K562 (cell line): ENCODE data around the gene POLR2C. TPM values are rescaled to one million over a fixed set of nuclear protein-coding genes. Genes with fewer than 3 reads are reported as not detected.

ENCODE experiments used
- ATAC-seq: fragments of 200-7000 bp; cut with Tn5 transposase; 3 replicates; pipeline ENCODE4 v1.9.1; 2020; ENCODE audit warnings: moderate library complexity
- BruUV-seq: library from RNA; stranded (reverse); fragments of 400-500 nt; replicated peaks from 2 replicates; lab custom pipeline; 2021; lab: Mats Ljungman, UMichigan
- CTCF ChIA-PET: fragments of 300-600 bp; formaldehyde crosslinking; extraction: SDS; loops from one replicate; lab custom pipeline; 2021; ENCODE audit warnings: low intra/inter-chr PET ratio; lab: Yijun Ruan, JAX
- POLR2A ChIA-PET: fragments of 300-600, 350-650 bp; sonication (Branson Sonifier 250); formaldehyde crosslinking; extraction: SDS; loops from one replicate; lab custom pipeline; 2021; ENCODE audit warnings: antibody characterized with exemption, inconsistent platforms; lab: Yijun Ruan, JAX
- DNase-seq, 4 experiments: peaks; one replicate each; pipeline versions ENCODE4 v3.0.0 to v3.0.0-alpha.2; 2011 to 2018; ENCODE audit warnings: low spot score in 3 of 4, mixed read lengths in 3 of 4; ENCODE audit errors: extremely low read depth in 1 of 4
- FAIRE-seq: peaks from 2 replicates; lab custom pipeline; 2011; peaks lifted over from hg19 to GRCh38; lab: Jason Lieb, UNC
- H2AFZ ChIP-seq: 2 replicates; pipeline ENCODE4 v1.6.0; 2011; ENCODE audit warnings: low read depth, low read length, control low read depth, inconsistent platforms
- H3K27ac ChIP-seq: fragments of 200-600 bp; 3 replicates; pipeline ENCODE4 v1.8.0; 2011; ENCODE audit warnings: low read depth, mild to moderate bottlenecking, control low read depth, inconsistent platforms, low read length, moderate library complexity, mixed read lengths; ENCODE audit errors: extremely low read depth
- H3K27me3 ChIP-seq, 2 experiments: fragments of 300-600 bp in 1 of 2; 2 replicates in 1 of 2; 3 replicates in 1 of 2; pipeline versions ENCODE4 v1.6.0 to v1.8.0; 2011; ENCODE audit warnings: inconsistent platforms in 2 of 2, low read length in 2 of 2, mild to moderate bottlenecking in 1 of 2, mixed read lengths in 1 of 2, moderate library complexity in 1 of 2; ENCODE audit not compliant: control insufficient read depth in 2 of 2, insufficient read depth in 2 of 2
- H3K36me3 ChIP-seq: fragments of 300-600 bp; 3 replicates; pipeline ENCODE4 v1.8.0; 2011; ENCODE audit warnings: mild to moderate bottlenecking, low read length, inconsistent platforms; ENCODE audit not compliant: control insufficient read depth, insufficient read depth
- H3K4me1 ChIP-seq, 2 experiments: fragments of 200-600 bp in 1 of 2; replicated peaks in 1 of 2; 2 replicates in 1 of 2; 3 replicates in 1 of 2; pipeline versions ENCODE4 v1.5.1 to v1.8.0; 2011; ENCODE audit warnings: inconsistent platforms in 2 of 2, low read length in 2 of 2, mild to moderate bottlenecking in 1 of 2, mixed read lengths in 1 of 2, moderate library complexity in 1 of 2; ENCODE audit not compliant: control insufficient read depth in 2 of 2, insufficient read depth in 2 of 2
- H3K4me2 ChIP-seq: 2 replicates; pipeline ENCODE4 v1.6.1; 2011; ENCODE audit warnings: low read length, control low read depth, inconsistent platforms, mixed read lengths; ENCODE audit not compliant: insufficient read depth
- H3K4me3 ChIP-seq: fragments of 200-600 bp; sonication (generic), shearing (Covaris generic); 2 replicates; pipeline ENCODE4 v1.5.1; 2016; ENCODE audit warnings: control low read depth, inconsistent platforms
- H3K79me2 ChIP-seq: fragments of 200-600 bp; 3 replicates; pipeline ENCODE4 v1.8.0; 2011; ENCODE audit warnings: low read length, inconsistent platforms; ENCODE audit not compliant: control insufficient read depth, insufficient read depth
- H3K9ac ChIP-seq, 2 experiments: 2 replicates each; pipeline versions ENCODE4 v1.6.0 to v1.6.1; 2011; ENCODE audit warnings: low read depth in 2 of 2, low read length in 2 of 2, control low read depth in 1 of 2, inconsistent platforms in 1 of 2, mild to moderate bottlenecking in 1 of 2, mixed read lengths in 1 of 2; ENCODE audit not compliant: insufficient read depth in 1 of 2
- H3K9me1 ChIP-seq: one replicate; pipeline ENCODE4 v1.6.0; 2011; ENCODE audit warnings: inconsistent platforms, mild to moderate bottlenecking, low read length, moderate library complexity; ENCODE audit not compliant: control insufficient read depth, insufficient read depth
- H3K9me3 ChIP-seq: replicated peaks from 2 replicates; pipeline ENCODE4 v1.5.1; 2011; ENCODE audit warnings: low read depth, low read length, inconsistent platforms; ENCODE audit not compliant: control insufficient read depth, insufficient read depth
- H4K20me1 ChIP-seq: replicated peaks from 2 replicates; pipeline ENCODE4 v1.6.1; 2011; ENCODE audit warnings: low read length, inconsistent platforms, mixed read lengths; ENCODE audit not compliant: control insufficient read depth, insufficient read depth
- IRF2 ChIP-seq: sonication (generic); formaldehyde crosslinking; IDR thresholded peaks from 2 replicates; pipeline ENCODE4 v1.8.1; 2022; ENCODE audit warnings: mild to moderate bottlenecking, missing genetic modification reagents
- MED1 ChIP-seq: sonication (generic); formaldehyde crosslinking; IDR thresholded peaks from 2 replicates; pipeline ENCODE4 v1.8.1; 2023; ENCODE audit warnings: missing genetic modification reagents, borderline replicate concordance
- POLR2H ChIP-seq: IDR thresholded peaks from 2 replicates; pipeline ENCODE4 v1.6.1; 2016; ENCODE audit warnings: missing genetic modification characterization, low read depth, mild to moderate bottlenecking, control low read depth, missing compliant biosample characterization, moderate library complexity
- SREBF2 ChIP-seq: sonication (generic); formaldehyde crosslinking; IDR thresholded peaks from 2 replicates; pipeline ENCODE4 v1.4.0; 2020; ENCODE audit warnings: mild to moderate bottlenecking, missing genetic modification reagents
- ZNF197 ChIP-seq: fragments of 200-800 bp; sonication (Bioruptor generic); IDR thresholded peaks from 2 replicates; pipeline ENCODE4 v1.6.1; 2016; ENCODE audit warnings: low read depth, missing genetic modification characterization, missing compliant biosample characterization
- WGBS: fragments of 100-300 bp; shearing (Covaris generic); methylation state at CpG from one replicate; pipeline ENCODE4 v1.1.6; 2016; ENCODE audit warnings: low coverage, mixed read lengths; ENCODE audit not compliant: insufficient coverage; ENCODE audit errors: missing lambda C conversion rate; 5-methylcytosine and 5-hydroxymethylcytosine counted together
- in situ Hi-C: fragments of 300-500 bp; cut with MboI; formaldehyde crosslinking; loops from 4 replicates; pipeline ENCODE4 v1.15.0; 2018; ENCODE audit warnings: inconsistent platforms, mixed read lengths
- intact Hi-C: fragments of 100-400 bp; cut with micrococcal nuclease; formaldehyde crosslinking; loops from 2 replicates; pipeline ENCODE4 v1.14.2; 2022
- polyA plus RNA-seq, 8 experiments: library from polyadenylated mRNA; depleted of rRNA in 4 of 8; stranded (reverse) in 5 of 8; unstranded in 3 of 8; fragments of >200 nt; fragmentation: Nextera tagmentation in 2 of 8; fragmentation: Illumina TruSeq in 1 of 8; extraction: Ambion mirVana in 2 of 8; extraction: Trizol in 1 of 8; gene quantifications; 2 replicates each; pipeline versions ENCODE4 v1.2.1 to v1.2.3, GENCODE V29; 2011 to 2014; ENCODE audit warnings: inconsistent platforms in 1 of 8, missing spikeins in 1 of 8
- total RNA-seq, 7 experiments: library from RNA; depleted of rRNA in 6 of 7; stranded (reverse); fragments of >200 nt in 6 of 7; fragmentation: Illumina TruSeq in 2 of 7; extraction: Trizol in 2 of 7; gene quantifications; 2 replicates each; pipeline versions ENCODE4 v1.2.1 to v1.2.3, GENCODE V29; 2011 to 2021; ENCODE audit warnings: low replicate concordance in 1 of 7
- TF ChIP-seq, protein P1 (sequence below): fragments of 250-450 bp; sonication (Bioruptor Pico); IDR thresholded peaks from 2 replicates; pipeline ENCODE4 v1.8.0; 2021; ENCODE audit warnings: mild to moderate bottlenecking, moderate library complexity
- TF ChIP-seq, protein P2 (sequence below): fragments of 450-650 bp; IDR thresholded peaks from 2 replicates; pipeline ENCODE4 v1.6.1; 2017; ENCODE audit warnings: mild to moderate bottlenecking, moderate library complexity
- TF ChIP-seq, protein P3 (sequence below): fragments of 200-800 bp; sonication (Bioruptor generic); IDR thresholded peaks from 2 replicates; pipeline ENCODE4 v1.6.1; 2016; ENCODE audit warnings: missing genetic modification characterization, missing compliant biosample characterization
- TF ChIP-seq, protein P4 (sequence below): fragments of 200-800 bp; sonication (Bioruptor generic); IDR thresholded peaks from 2 replicates; pipeline ENCODE4 v1.6.1; 2017; ENCODE audit warnings: missing genetic modification characterization, missing compliant biosample characterization

The POLR2C gene
- total and polyA plus RNA-seq, 9 of the 15 experiments (the other 6 are each of a cell fraction or from before 2014, with no cell fraction given): 70.3 to 163 (median 92.3) TPM

DNA sequence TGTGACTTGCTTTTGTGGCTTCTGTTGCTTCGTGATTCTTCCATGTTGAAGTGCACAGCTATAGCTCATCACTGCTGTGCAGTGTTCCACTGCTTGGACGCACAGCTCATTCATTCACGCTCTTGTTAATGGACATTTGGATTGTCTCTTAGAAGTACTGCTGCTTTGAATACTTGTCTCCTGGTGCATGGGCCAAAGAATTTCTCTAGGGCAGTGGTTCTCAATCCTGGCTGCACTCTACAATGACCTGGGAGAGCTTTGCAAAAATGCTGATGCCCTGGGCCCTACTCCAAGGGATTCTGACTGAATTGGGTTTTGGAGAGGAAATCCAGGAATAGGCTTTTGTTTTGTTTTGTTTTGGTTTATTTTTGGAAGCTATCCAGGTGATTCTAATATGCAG, 37.9 kb upstream of the POLR2C start:
- no peak for TF ChIP-seq ZNF197 (CRISPR knock-in tag)
- TF ChIP-seq, protein P1, sequence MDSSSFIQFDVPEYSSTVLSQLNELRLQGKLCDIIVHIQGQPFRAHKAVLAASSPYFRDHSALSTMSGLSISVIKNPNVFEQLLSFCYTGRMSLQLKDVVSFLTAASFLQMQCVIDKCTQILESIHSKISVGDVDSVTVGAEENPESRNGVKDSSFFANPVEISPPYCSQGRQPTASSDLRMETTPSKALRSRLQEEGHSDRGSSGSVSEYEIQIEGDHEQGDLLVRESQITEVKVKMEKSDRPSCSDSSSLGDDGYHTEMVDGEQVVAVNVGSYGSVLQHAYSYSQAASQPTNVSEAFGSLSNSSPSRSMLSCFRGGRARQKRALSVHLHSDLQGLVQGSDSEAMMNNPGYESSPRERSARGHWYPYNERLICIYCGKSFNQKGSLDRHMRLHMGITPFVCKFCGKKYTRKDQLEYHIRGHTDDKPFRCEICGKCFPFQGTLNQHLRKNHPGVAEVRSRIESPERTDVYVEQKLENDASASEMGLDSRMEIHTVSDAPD (CRISPR knock-in tag): no peak
- TF ChIP-seq, protein P2, sequence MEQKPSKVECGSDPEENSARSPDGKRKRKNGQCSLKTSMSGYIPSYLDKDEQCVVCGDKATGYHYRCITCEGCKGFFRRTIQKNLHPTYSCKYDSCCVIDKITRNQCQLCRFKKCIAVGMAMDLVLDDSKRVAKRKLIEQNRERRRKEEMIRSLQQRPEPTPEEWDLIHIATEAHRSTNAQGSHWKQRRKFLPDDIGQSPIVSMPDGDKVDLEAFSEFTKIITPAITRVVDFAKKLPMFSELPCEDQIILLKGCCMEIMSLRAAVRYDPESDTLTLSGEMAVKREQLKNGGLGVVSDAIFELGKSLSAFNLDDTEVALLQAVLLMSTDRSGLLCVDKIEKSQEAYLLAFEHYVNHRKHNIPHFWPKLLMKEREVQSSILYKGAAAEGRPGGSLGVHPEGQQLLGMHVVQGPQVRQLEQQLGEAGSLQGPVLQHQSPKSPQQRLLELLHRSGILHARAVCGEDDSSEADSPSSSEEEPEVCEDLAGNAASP: no peak
- no peak for TF ChIP-seq IRF2 (CRISPR knock-in tag)
- no peak for TF ChIP-seq SREBF2 (CRISPR knock-in tag)
- TF ChIP-seq, protein P3, sequence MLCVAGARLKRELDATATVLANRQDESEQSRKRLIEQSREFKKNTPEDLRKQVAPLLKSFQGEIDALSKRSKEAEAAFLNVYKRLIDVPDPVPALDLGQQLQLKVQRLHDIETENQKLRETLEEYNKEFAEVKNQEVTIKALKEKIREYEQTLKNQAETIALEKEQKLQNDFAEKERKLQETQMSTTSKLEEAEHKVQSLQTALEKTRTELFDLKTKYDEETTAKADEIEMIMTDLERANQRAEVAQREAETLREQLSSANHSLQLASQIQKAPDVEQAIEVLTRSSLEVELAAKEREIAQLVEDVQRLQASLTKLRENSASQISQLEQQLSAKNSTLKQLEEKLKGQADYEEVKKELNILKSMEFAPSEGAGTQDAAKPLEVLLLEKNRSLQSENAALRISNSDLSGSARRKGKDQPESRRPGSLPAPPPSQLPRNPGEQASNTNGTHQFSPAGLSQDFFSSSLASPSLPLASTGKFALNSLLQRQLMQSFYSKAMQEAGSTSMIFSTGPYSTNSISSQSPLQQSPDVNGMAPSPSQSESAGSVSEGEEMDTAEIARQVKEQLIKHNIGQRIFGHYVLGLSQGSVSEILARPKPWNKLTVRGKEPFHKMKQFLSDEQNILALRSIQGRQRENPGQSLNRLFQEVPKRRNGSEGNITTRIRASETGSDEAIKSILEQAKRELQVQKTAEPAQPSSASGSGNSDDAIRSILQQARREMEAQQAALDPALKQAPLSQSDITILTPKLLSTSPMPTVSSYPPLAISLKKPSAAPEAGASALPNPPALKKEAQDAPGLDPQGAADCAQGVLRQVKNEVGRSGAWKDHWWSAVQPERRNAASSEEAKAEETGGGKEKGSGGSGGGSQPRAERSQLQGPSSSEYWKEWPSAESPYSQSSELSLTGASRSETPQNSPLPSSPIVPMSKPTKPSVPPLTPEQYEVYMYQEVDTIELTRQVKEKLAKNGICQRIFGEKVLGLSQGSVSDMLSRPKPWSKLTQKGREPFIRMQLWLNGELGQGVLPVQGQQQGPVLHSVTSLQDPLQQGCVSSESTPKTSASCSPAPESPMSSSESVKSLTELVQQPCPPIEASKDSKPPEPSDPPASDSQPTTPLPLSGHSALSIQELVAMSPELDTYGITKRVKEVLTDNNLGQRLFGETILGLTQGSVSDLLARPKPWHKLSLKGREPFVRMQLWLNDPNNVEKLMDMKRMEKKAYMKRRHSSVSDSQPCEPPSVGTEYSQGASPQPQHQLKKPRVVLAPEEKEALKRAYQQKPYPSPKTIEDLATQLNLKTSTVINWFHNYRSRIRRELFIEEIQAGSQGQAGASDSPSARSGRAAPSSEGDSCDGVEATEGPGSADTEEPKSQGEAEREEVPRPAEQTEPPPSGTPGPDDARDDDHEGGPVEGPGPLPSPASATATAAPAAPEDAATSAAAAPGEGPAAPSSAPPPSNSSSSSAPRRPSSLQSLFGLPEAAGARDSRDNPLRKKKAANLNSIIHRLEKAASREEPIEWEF (CRISPR knock-in tag): no peak
- TF ChIP-seq, protein P4, sequence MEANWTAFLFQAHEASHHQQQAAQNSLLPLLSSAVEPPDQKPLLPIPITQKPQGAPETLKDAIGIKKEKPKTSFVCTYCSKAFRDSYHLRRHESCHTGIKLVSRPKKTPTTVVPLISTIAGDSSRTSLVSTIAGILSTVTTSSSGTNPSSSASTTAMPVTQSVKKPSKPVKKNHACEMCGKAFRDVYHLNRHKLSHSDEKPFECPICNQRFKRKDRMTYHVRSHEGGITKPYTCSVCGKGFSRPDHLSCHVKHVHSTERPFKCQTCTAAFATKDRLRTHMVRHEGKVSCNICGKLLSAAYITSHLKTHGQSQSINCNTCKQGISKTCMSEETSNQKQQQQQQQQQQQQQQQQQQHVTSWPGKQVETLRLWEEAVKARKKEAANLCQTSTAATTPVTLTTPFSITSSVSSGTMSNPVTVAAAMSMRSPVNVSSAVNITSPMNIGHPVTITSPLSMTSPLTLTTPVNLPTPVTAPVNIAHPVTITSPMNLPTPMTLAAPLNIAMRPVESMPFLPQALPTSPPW (CRISPR knock-in tag): no peak
- no peak for TF ChIP-seq MED1
- TF ChIP-seq POLR2H (tag): no peak
- no peak overlapping the region for H2AFZ ChIP-seq
- WGBS: 80% methylated on average over 3 of the region's 3 CpGs
- in situ Hi-C loops: no loop called here
- no peaks in the 10 kb centered on the region for H4K20me1 ChIP-seq
- intact Hi-C loops: no loop called here
- no TSS peak for BruUV-seq
- POLR2A ChIA-PET: no interaction called here
- H3K4me2 ChIP-seq: no peak overlapping the region
- ATAC-seq: no peak
- H3K4me3 ChIP-seq: no peak overlapping the region
- peaks cover 23% of the 10 kb centered on the region; the same call in 2 of the 3 replicates for H3K36me3 ChIP-seq
- no peak for DNase-seq
- FAIRE-seq: no peak
- no peak overlapping the region for H3K27ac ChIP-seq
- H3K9me3 ChIP-seq: no peaks in the 10 kb centered on the region
- H3K9ac ChIP-seq: no peak overlapping the region
- H3K79me2 ChIP-seq: no peaks in the 10 kb centered on the region
- H3K9me1 ChIP-seq: no peaks in the 10 kb centered on the region
- H3K4me1 ChIP-seq: peaks cover 0 to 3% of the 10 kb centered on the region in 2 experiments; a peak in 1 of 5 replicates
- no peaks in the 10 kb centered on the region for H3K27me3 ChIP-seq
- CTCF ChIA-PET: no interaction called here
